Fibroblast of skin of right biceps (primary cell): Measurements from ENCODE around the gene CCDC6.
"Not testable (repeated sequence)": the region's sequence is repeated elsewhere in the genome, so short reads cannot be mapped to it uniquely, and the experiment has no call there.

Experiments
- DNase-seq: peaks from one replicate; pipeline ENCODE4 v3.0.0-alpha.2; 2013

The CCDC6 gene

DNA sequence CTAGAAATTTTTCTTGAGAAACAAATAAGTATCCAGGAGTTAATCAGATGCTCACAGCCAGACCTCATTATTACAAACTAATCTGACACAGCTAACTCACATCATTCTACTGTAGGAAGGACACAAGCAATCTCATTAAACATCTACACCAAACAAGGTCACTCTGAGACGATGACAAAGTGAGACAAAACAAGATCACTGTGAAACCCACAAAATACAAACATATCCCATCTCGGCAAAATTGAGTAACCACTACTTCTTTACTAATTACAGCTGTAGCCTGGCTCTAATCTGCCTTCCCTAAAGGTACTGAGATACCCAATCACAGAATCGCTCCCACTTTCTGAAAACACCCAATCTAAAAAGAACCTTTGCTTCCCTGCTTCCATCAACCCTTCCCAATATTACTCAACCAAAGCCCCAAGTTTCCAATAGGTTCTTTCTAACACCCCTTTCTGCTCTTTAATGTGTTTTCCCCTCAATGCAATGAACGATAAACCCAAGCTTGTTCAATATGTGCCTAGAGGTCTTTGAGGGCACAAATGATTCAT, 26.9 kb downstream of the CCDC6 start:
- no peak for DNase-seq

DNA sequence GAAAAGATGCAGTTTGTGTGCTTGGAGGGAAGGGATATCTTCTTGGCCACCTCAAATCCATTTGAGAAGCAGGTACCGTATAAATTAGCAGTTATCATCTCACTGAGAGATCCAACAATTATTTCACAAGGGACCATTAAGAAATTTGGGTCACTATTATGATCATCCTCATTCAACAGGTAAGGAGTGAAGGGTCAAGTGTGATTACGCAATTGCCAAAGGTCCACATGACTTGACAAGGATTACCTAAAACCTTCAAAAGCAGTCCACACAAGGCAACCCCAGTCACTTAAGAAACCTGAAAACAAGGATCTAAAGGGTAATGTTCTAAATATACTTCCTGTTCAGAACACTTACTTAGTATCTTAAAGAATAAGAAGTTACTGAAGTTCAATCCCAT, 27.4 kb downstream of the CCDC6 start:
- no peak for DNase-seq

DNA sequence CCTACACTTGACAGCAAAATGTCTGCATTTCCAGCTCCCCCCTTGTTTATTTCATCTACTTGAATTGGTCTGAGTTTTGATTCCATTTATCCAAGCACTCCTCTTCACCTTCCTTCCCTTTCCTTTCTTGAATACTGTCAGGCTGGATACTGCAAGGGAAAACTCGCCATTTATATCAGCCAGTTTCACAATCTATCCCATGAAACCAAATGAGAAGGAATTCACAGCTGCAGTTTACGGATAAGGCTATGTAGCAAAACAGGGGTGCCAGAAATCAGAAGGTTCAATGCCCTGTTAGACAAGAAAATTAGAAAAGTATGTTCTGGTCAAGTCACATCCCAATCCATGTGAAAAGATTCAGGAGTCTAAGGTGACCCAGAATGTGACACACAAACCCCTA, 28.1 kb downstream of the CCDC6 start:
- no peak for DNase-seq

DNA sequence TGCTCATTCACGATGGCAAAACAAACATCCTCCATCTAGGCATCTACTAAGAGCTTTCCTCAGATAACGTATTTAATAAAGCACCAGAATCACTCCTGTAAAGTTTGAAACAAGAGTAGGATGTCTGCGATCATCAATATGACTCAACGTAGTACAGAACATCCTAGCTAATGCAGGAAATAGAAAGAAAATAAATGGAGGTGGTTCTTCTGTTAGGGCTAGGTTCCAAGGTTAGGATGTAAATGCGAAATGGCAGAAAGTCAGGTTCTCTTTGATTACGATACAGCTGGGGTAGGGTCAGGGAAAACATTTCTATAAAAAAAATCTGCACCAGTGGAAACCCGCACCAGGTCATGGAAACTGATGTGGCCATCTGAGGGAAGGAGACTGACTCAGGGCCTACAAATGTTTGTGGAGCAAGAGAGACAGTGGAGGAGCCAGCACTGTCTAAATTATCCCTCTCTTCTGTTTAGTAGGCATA, 29.1 kb downstream of the CCDC6 start:
- DNase-seq: peak; percentile 60

DNA sequence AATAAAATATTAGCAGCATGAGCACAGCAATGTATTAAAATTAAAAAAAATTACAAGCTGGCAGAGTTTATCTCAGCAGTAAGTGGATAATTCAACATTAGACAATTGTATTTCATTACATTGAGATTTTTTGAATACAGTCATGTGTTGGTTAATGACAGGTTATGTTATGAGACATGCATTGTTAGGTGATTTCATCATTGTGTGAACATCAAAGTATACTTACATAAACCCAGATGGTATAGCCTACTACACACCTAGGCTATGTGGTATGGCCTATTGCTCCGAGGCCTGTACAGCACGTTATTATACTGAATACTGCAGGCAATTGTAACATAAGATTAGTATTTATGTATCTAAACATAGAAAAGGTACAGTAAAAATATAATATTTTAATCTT, 29.7 kb downstream of the CCDC6 start:
- peak; percentile 32 for DNase-seq

DNA sequence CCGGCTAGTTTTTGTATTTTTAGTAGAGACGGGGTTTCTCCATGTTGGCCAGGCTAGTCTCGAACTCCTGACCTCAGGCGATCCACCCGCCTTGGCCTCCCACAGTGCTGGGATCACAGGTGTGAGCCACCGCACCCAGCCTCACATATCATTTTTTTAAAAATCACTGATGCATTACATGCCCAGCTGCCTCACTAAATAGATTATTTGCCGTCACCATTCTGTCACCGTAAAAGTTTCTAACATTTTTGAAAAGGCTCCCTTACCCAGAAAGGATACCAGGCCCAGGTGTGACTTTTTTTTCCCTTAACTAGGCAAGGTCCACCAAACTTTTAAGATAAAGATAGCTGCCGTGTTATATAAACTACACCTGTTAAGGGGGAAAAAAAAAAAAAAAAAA, 30.1 kb downstream of the CCDC6 start:
- DNase-seq: not testable (repeated sequence)

DNA sequence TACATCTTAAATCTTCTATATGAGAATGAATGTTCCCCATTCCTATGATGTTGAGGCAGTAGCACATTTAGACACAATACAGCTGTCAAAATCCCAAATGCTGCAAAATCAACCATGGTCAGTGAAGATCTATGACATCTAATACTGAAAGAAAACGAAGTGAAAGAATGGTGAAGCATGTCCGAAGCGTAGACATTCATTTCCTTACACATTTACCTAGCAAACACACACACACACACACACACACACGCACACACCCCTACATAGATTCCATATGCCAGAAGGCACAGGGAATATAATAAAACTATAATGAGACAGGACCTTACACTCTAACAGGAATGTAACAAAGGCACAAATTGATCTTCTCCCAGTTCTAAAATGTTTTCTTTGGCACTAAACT, 32.5 kb downstream of the CCDC6 start:
- peak; percentile 9 for DNase-seq

DNA sequence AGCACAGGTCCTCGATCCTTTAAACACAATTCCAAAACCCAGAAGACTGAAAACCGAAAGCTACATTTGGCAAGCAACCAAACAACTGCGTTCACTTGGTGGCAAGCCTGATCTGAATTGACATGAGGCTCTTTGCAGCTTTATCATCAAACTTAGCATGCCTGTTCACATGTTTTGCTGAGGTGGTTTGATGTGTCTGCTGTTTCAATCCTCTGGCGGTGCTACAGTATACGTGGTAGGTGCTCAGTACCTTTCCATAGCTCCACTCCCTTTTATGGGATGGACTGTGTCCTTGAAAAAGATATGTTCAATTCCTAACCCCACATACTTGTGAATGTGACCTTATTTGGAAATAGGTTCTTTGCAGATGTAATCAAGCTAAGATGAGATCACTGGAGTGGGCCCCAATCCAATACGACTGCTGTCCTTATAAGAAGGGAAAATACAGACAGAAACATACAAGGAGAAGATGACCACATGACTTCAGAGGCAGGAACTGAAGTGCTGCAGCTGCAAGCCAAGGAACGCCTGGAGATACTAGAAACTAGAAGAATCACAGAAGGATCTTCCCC, 33.4 kb downstream of the CCDC6 start:
- DNase-seq: peak; percentile 95

DNA sequence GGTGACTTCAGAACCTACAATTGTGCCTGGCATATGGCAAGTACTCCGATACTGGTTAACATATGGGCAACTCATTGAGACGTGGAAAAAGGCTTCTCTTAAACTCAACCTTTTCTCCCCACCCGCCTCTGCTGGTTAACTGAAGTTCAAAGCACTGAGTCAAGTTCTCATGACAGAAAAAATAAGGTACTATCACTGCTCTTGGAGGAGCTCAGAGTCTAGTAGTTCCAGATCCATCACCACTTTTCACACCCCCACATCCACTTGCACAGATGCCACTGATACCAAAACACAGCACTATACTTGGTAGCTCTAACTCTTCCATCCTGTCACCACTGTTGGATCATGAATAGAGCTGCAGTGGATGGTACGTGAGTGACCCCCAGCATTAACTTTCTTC, 36.2 kb downstream of the CCDC6 start:
- DNase-seq: no peak

DNA sequence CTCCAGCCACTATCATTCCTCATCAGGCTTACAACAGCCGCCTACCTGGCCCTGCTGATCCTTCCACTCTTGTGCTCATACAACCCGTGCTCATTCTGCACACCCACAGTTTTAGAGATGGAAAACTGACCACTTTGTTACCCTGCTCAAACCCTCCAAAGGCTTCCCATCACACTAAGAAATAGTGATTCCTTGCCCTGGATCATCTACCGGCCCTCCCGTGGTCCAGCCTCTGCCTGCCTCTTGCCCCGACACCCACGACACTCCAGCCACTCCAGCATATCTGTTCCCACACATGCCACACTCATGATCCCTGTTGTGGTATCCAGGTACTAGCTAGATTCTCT, 36.8 kb downstream of the CCDC6 start:
- DNase-seq: no peak

DNA sequence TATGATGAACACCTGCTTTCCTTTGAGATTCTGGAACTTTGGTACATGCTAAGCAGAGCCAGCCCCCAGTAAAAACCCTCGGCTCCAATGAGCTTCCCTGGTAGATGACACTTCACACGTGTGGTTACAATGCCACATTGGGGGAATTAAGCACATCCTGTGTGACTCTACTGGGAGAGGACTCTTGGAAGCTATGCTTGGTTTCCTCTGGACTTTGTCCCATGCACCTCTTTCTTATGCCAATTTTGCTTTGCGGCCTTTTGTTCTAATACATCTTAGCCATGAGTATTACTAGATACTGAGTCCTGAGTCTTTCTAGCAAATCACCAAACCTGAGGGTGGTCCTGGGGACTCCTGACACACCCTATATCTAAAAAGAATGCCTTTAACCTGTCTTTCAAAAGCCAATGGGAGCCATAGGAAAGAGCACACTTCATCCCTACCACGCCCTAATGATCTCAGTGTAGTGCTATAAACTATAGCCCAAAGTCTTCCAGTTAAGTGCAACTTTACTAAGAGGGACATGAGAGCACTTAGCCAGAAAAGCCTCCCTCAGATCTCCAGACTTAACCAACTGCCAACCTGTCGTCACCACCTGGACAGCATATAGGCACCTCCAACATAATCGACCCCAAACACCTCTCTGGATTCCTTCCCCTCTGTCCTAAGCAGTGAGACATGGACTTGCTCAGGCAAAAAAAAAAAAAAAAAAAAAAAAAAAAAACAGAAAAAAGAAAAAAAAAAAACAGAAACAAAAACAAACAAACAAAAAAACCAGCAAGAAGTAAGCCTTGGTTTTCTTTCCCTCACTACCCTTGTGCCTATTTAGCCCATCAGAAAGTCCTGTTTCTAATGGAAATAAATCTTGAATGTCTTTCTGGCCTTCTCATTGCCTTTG, 37.4 kb downstream of the CCDC6 start:
- DNase-seq: no peak

DNA sequence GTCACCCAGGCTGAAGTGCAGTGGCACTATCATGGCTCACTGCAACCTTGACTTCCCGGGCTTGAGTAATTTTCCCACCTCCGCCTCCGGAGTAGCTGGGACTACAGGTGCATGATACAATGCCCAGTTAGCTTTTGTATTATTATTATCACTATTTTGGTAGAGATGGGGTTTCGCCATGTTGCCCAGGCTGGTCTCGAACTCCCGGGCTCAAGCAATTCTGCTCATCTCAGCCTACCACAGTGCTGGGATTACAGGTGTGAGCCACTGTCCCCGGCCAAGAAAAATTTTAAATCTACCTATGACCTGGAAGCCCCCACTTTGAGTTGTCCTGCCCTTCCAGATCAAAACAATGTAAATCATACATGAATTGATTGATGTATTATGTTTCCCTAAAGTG, 38.8 kb downstream of the CCDC6 start:
- no peak for DNase-seq

DNA sequence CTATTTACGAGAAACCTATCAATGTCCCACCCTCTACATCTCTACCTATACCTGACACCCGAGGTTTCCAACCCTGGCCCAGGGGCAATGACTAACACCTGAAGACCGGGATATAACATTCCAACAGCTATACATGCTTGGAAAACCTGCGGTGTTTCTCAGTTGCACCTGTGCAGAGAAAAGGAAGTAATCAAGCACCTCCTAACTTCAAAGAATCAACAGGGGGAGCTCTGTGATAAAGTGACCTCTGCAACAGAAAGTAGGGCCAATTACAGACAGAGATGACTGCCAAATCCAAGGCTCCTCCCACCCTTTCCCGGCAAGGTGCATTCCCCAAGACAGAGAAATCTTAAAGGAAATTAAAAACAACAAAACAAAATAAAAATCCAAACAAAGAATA, 41.3 kb downstream of the CCDC6 start:
- peak; percentile 5 for DNase-seq

DNA sequence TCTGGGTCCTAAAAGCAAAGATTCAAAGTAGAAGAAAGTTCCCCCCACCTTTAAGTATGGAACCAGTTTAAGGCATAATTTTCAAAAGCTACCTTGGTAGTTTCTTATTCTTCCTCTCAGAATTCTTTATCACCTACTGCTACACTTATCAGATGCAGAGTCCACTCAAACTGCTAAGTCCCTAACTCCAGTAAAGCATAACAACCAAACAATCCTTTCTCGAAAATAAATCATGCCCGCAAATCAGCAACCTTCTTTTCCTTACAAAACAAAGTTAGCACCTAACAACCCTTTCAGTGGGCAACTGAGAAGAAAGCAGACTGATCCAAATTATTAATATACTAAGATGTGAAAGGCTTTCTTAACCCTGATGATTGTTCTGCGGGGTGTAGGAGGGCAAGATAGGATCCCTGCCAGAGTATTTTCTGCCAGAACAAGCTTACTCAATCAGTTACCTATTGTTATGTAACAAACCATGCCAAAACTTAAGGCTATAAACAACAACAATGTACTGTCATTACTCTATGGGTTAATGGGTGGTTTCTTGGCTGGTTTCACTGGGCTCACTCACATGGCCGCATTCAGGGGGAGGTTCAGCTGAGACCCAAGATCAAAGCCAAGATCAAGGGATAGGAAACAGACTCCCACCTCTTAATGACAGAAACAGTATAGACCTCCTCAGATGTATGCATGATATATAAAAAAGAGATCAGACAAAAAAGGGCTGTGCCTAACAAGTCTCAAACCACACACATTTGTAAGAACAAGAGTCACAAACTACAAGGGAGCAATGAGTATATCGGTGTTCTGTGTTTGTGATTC, 42.0 kb downstream of the CCDC6 start:
- DNase-seq: no peak

DNA sequence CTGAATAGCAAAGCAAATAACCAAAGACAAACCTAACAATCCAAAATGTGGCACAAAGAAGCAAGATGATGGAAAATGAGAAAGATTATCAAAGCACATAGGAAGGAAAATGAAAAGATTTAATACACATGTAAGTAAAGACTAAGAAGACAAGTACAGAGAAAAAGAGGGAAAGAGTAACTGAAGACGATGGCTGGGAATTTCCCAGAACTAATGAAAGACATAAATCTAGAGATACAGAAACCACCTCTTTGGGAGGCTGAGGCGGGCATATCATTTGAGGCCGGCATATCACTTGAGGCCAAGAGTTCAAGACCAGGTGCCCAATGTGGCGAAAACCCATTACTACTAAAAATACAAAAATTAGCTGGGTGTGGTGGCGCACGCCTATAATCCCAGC, 46.8 kb downstream of the CCDC6 start:
- no peak for DNase-seq

DNA sequence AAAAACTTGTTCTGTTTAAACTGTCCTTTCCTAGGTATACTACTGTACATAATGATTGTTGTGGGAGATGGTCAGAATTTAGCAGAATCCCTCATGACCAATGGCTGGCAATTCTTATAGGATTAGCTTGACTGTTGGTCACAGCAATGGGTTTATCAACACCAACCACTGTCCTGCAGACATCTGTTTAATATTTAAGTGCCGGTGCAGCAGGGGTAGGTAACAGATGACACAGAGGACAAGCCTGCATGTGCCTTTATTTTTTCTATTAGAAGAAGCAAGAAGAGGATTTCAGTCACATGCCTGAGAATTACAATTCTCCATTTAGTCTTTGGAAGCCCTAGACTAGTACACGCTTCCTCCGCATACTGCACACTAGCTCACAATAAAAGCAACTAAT, 48.4 kb downstream of the CCDC6 start:
- peak; percentile 14 for DNase-seq

DNA sequence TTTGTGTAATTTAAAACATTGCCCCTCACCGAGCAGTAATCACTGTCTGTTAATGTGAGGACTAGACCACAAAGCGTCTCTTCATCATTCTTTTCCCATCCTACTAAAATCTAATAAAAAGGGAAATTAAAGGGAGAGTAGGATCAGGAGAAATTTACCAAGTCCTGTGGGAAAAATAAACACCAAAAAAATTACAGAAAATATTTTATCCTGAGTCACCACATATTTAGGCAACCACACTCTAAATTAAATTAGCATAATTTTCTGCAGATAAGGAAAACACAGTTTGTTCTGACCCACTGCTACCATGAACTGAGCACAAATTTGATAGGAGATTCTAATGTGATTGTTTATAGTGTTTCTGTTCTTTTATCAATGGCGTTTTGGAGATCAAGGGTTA, 49.3 kb downstream of the CCDC6 start:
- peak; percentile 57 for DNase-seq

DNA sequence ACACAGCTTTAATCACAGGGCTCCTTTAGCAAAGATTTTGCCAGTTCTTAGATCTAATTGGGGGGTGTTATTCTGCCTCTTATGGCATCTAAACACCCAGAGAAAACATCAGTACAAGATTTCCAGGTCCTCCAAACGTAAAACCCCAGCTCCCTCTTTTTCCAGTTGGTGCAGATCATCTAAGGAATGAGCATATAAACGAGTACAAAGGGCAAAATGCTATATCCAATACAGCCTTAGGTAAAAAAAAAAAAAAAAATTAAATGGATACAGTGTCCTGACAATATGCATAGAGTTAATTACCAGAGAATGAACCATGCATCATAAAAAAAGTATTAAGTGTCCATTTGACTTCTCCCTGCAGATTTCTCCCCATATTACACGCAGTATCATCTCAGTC, 50.3 kb downstream of the CCDC6 start:
- no peak for DNase-seq

DNA sequence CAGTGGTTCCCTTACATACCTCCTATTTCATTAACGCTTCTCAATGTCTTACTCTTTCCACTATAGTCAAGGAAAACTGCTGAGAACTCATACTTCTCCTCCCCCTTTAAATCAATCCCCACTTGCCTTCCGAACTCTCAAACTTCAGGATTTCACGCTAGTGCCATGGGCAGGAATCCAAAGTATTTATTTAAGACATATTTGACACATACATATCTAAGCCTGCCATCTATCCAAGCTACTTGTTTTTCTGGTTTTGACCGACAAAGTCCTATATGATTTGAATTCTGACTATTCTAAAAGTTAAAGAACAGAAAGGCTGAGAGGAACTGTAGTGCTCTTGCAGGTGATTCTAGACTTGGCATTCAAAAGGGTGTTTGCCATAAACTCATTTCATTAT, 51.8 kb downstream of the CCDC6 start:
- DNase-seq: no peak

DNA sequence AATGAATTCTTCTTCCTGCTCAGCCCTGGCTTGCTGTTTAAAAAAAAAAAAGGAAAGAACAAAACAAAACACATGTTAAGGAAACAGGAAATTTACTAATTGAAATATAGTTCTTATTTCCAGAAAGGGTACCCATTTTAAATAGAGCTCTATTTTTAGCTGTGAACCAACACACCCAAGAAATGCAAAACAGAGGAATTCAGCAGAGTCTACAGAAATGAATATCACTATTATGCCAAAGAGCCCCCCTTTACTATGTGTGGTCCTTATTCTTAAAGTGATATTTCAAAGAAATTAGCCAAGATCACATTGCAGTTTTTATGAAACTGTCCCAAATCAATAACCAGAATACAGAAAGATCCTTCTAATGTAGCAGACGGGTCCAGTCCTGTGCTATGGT, 53.7 kb downstream of the CCDC6 start:
- no peak for DNase-seq

DNA sequence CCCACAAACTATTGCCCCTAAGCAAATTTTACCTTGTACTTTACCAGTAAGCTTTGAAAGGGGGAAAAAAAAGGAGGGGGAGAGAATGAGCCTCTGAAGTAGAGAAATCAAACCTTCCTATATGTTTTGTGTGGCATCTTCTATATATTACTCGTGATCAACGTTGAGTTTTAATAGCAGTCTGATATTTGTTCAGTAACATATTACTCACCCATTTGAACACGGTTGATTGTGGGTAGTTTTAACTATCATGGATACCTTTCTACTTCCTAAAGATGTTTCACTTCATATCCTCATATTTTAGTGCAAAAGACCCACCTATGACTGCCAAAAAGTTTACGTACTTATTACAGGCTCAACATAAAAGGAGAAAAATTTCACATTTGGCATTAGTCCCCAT, 54.5 kb downstream of the CCDC6 start:
- no peak for DNase-seq

DNA sequence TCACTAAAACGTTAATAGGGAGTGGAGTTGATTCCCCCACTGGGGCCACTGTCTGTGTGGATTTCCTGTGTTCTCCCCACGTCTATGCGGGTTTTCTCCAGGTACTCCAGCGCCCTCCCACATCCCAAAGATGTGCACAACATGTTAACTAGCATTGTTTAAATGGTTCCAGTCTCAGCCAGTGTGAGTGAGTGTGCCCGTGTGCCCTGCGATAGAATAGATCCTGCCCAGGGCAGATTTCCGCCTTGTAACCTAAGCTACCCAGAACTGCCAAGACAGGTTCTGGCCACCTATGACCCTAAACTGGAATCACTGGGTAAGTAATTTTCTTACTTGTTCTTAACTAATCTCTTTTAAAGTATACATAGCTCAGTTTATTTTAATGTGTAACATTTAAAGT, 58.5 kb downstream of the CCDC6 start:
- DNase-seq: no peak

DNA sequence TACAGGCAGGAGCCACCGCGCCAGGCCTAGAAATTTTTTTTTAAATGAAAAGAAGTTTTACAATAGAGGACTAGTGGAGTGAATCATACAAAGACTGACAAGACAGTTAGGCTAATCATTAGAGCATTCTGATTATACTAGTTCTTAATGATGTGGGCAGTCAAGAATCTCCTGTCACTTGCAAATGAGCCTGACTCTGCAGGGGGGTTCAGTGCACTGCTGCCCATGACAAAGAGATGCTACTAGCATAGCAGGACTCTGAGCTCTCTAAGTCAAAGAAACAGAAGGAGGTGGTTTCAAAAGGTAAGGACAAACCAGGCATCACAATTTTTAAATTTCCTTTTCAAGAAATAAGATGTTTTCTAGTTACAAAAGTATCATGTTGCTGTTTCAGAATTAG, 59.0 kb downstream of the CCDC6 start:
- no peak for DNase-seq

DNA sequence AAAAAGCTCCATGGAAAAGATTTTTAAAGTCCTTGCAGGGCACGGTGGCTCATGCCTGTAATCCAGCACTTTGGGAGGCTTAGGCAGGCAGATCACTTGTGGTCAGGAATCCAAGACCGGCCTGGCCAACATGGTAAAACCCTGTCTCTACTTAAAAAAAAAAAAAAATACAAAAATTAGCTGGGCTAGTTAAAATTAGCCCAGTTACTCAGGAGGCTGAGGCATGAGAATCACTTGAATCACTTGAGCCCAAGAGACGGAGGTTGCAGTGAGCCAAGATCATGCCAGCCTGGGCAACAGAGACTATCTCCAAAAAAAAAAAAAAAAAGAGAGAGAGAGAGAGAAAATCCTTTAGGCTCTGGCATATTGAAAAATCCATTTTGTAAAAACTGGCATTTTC, 61.9 kb downstream of the CCDC6 start:
- no peak for DNase-seq
